HepG2 (cell line): ENCODE measurements around the gene DCST2. TPM values are rescaled to one million over a fixed set of nuclear protein-coding genes. Genes with fewer than 3 reads are reported as not detected.

Source experiments
- ATAC-seq: fragments of 200-7000 bp; cut with Tn5 transposase; 3 replicates; pipeline ENCODE4 v1.9.1; 2020; ENCODE audit warnings: mild to moderate bottlenecking, moderate library complexity
- BruUV-seq: library from RNA; stranded (reverse); fragments of 400-500 nt; replicated peaks from 2 replicates; lab custom pipeline; 2021; lab: Mats Ljungman, UMichigan
- CTCF ChIA-PET: fragments of 300-600 bp; formaldehyde crosslinking; extraction: SDS; loops from one replicate; lab custom pipeline; 2021; ENCODE audit warnings: low total read pairs, inconsistent platforms, low intra/inter-chr PET ratio; lab: Yijun Ruan, JAX
- POLR2A ChIA-PET: fragments of 350-600 bp; sonication (Branson Sonifier 250); formaldehyde crosslinking; loops from one replicate; lab custom pipeline; 2020; ENCODE audit warnings: antibody characterized with exemption, inconsistent platforms; lab: Yijun Ruan, JAX
- DNase-seq: peaks from one replicate; pipeline ENCODE4 v3.0.0-alpha.2; 2015; ENCODE audit warnings: low spot score
- FAIRE-seq: peaks from 3 replicates; lab custom pipeline; 2011; peaks lifted over from hg19 to GRCh38; lab: Jason Lieb, UNC
- H2AFZ ChIP-seq: one replicate; pipeline ENCODE4 v1.6.1; 2011; ENCODE audit warnings: low read length, inconsistent platforms
- H3K27ac ChIP-seq: fragments of 300-600 bp; 3 replicates; pipeline ENCODE4 v1.8.0; 2011; ENCODE audit warnings: mixed run types, mild to moderate bottlenecking, mixed read lengths, low read length, inconsistent platforms; ENCODE audit not compliant: insufficient read depth; ENCODE audit errors: extremely low read length
- H3K27me3 ChIP-seq, 2 experiments: fragments of 200-600 bp in 1 of 2; 2 replicates in 1 of 2; 3 replicates in 1 of 2; pipeline versions ENCODE4 v1.6.0 to v1.8.0; 2011; ENCODE audit warnings: low read length in 2 of 2, mild to moderate bottlenecking in 2 of 2, moderate library complexity in 2 of 2, inconsistent platforms in 1 of 2; ENCODE audit not compliant: insufficient read depth in 2 of 2, control insufficient read depth in 1 of 2
- H3K36me3 ChIP-seq, 2 experiments: fragments of 200-600 bp in 1 of 2; replicated peaks in 1 of 2; 2 replicates in 1 of 2; 3 replicates in 1 of 2; pipeline versions ENCODE4 v1.5.1 to v1.8.0; 2011; ENCODE audit warnings: low read length in 2 of 2, inconsistent platforms in 1 of 2; ENCODE audit not compliant: insufficient read depth in 2 of 2, control insufficient read depth in 1 of 2
- H3K4me1 ChIP-seq: 2 replicates; pipeline ENCODE4 v1.5.1; 2012; ENCODE audit warnings: low read length, inconsistent platforms; ENCODE audit not compliant: insufficient read depth
- H3K4me2 ChIP-seq: 2 replicates; pipeline ENCODE4 v1.6.0; 2011; ENCODE audit warnings: low read depth, low read length, inconsistent platforms
- H3K4me3 ChIP-seq, 3 experiments: fragments of 200-600 bp in 1 of 3; sonication (generic), shearing (Covaris generic) in 1 of 3; replicated peaks in 1 of 3; 2 replicates each; pipeline ENCODE4 v1.5.1; 2011 to 2016; ENCODE audit warnings: low read length in 3 of 3, inconsistent platforms in 2 of 3, low read depth in 2 of 3, mild to moderate bottlenecking in 2 of 3, control low read depth in 1 of 3, mixed read lengths in 1 of 3; ENCODE audit not compliant: insufficient read depth in 1 of 3
- H3K79me2 ChIP-seq: one replicate; pipeline ENCODE4 v1.6.1; 2011; ENCODE audit warnings: low read length, inconsistent platforms; ENCODE audit not compliant: insufficient read depth
- H3K9ac ChIP-seq: 2 replicates; pipeline ENCODE4 v1.6.0; 2011; ENCODE audit warnings: mild to moderate bottlenecking, low read depth, low read length, inconsistent platforms; ENCODE audit not compliant: insufficient read depth
- H3K9me3 ChIP-seq: 2 replicates; pipeline ENCODE4 v1.5.1; 2012; ENCODE audit warnings: mild to moderate bottlenecking, low read length
- H4K20me1 ChIP-seq: 2 replicates; pipeline ENCODE4 v1.6.0; 2011; ENCODE audit warnings: inconsistent platforms, mild to moderate bottlenecking, low read length, moderate library complexity; ENCODE audit not compliant: insufficient read depth
- DBP ChIP-seq: sonication (generic); formaldehyde crosslinking; IDR thresholded peaks from 2 replicates; pipeline ENCODE4 v1.4.0; 2020; ENCODE audit warnings: missing genetic modification reagents; ENCODE audit errors: not compliant biosample characterization
- KAT7 ChIP-seq: IDR thresholded peaks from 2 replicates; pipeline ENCODE4 v1.6.1; 2018; ENCODE audit warnings: borderline replicate concordance, missing compliant biosample characterization
- MIXL1 ChIP-seq: IDR thresholded peaks from 2 replicates; pipeline ENCODE4 v1.6.1; 2016
- NR2F1 ChIP-seq, 2 experiments: fragments of 450-650 bp in 1 of 2; formaldehyde crosslinking in 1 of 2; IDR thresholded peaks; 2 replicates each; pipeline versions ENCODE4 v1.5.0 to v1.6.1; 2016 to 2020; ENCODE audit warnings: mild to moderate bottlenecking in 1 of 2, missing compliant biosample characterization in 1 of 2, missing genetic modification reagents in 1 of 2, moderate library complexity in 1 of 2
- PITX1 ChIP-seq: sonication (generic); formaldehyde crosslinking; IDR thresholded peaks from 2 replicates; pipeline ENCODE4 v1.5.1; 2020; ENCODE audit warnings: mild to moderate bottlenecking, missing genetic modification reagents
- RAD51 ChIP-seq: fragments of 450-650 bp; IDR thresholded peaks from 2 replicates; pipeline ENCODE4 v1.6.1; 2016; ENCODE audit warnings: borderline replicate concordance
- SMAD9 ChIP-seq: sonication (generic); formaldehyde crosslinking; IDR thresholded peaks from 2 replicates; pipeline ENCODE4 v1.5.1; 2020; ENCODE audit warnings: mild to moderate bottlenecking, missing genetic modification reagents
- SMARCC2 ChIP-seq: fragments of 450-650 bp; IDR thresholded peaks from 2 replicates; pipeline ENCODE4 v1.6.1; 2017; ENCODE audit warnings: antibody characterized with exemption, mild to moderate bottlenecking
- TCF12 ChIP-seq, 2 experiments: fragments of 450-650 bp in 1 of 2; sonication (generic) in 1 of 2; formaldehyde crosslinking in 1 of 2; IDR thresholded peaks; 2 replicates each; pipeline versions ENCODE4 v1.6.1 to v1.8.0; 2017 to 2022; ENCODE audit warnings: antibody characterized with exemption in 1 of 2, mild to moderate bottlenecking in 1 of 2, missing genetic modification reagents in 1 of 2, moderate library complexity in 1 of 2
- ZBTB44 ChIP-seq: sonication (generic); formaldehyde crosslinking; IDR thresholded peaks from 2 replicates; pipeline ENCODE4 v1.4.0; 2020; ENCODE audit warnings: missing genetic modification reagents
- ZNF362 ChIP-seq: sonication (generic); formaldehyde crosslinking; IDR thresholded peaks from 2 replicates; pipeline ENCODE4 v1.4.0; 2020; ENCODE audit warnings: missing genetic modification reagents, mild to moderate bottlenecking, borderline replicate concordance
- ZNF430 ChIP-seq: sonication (generic); formaldehyde crosslinking; IDR thresholded peaks from 2 replicates; pipeline ENCODE4 v1.9.0; 2021; ENCODE audit warnings: mild to moderate bottlenecking, missing genetic modification reagents
- ZNF503 ChIP-seq: sonication (generic); formaldehyde crosslinking; IDR thresholded peaks from 2 replicates; pipeline ENCODE4 v1.4.0; 2020; ENCODE audit warnings: missing genetic modification reagents
- ZNF660 ChIP-seq: sonication (generic); formaldehyde crosslinking; IDR thresholded peaks from 2 replicates; pipeline ENCODE4 v1.5.1; 2020; ENCODE audit warnings: mild to moderate bottlenecking, low read depth, missing genetic modification reagents, borderline replicate concordance
- ZNF709 ChIP-seq: sonication (generic); formaldehyde crosslinking; IDR thresholded peaks from 2 replicates; pipeline ENCODE4 v1.5.0; 2020; ENCODE audit warnings: mild to moderate bottlenecking, missing genetic modification reagents
- ZNF780A ChIP-seq: sonication (generic); formaldehyde crosslinking; IDR thresholded peaks from 2 replicates; pipeline ENCODE4 v1.8.0; 2022; ENCODE audit warnings: mild to moderate bottlenecking, missing genetic modification reagents, moderate library complexity
- WGBS: methylation state at CpG from one replicate; pipeline ENCODE4 v1.1.6; 2017; ENCODE audit warnings: low lambda C conversion rate; 5-methylcytosine and 5-hydroxymethylcytosine counted together
- in situ Hi-C: cut with HindIII; loops from 2 replicates; pipeline ENCODE4 v1.10.0; 2017; ENCODE audit warnings: low pct_unique_long_range_greater_than_20kb; ENCODE audit not compliant: extremely low pct_ligation_motif_present
- intact Hi-C: fragments of 100-400 bp; cut with micrococcal nuclease; formaldehyde crosslinking; loops from one replicate; pipeline ENCODE4 v1.10.0; 2022; ENCODE audit not compliant: unreplicated experiment
- polyA plus RNA-seq, 8 experiments: library from polyadenylated mRNA; depleted of rRNA in 3 of 8; stranded (reverse) in 7 of 8; unstranded in 1 of 8; fragments of >200 nt; fragmentation: Illumina TruSeq in 4 of 8; extraction: Trizol in 4 of 8; gene quantifications; 2 replicates each; pipeline versions ENCODE4 v1.2.1 to v1.2.3, GENCODE V29; 2011 to 2016; ENCODE audit warnings: low read depth in 4 of 8, missing spikeins in 1 of 8, mixed read lengths in 1 of 8; ENCODE audit not compliant: insufficient read depth in 1 of 8
- total RNA-seq, 5 experiments: library from RNA; depleted of rRNA; stranded (reverse); fragments of >200 nt; fragmentation: Illumina TruSeq; extraction: Trizol; gene quantifications; 2 replicates each; pipeline ENCODE4 v1.2.3, GENCODE V29; 2016; ENCODE audit warnings: low read depth in 1 of 5

The DCST2 gene
- total and polyA plus RNA-seq, 2 of the 13 experiments (the other 11 are each of a cell fraction or from before 2014, with no cell fraction given): 0.74 TPM; not detected in 1

- no peak overlapping the region for H3K4me3 ChIP-seq
- BruUV-seq: no TSS peak
- POLR2A ChIA-PET: interaction anchor here (1.1 to 1.2 kb wide), 2 partner anchors 19 to 25 kb away, joined by 4 to 5 read pairs; no protein-coding TSS in a partner anchor
- H2AFZ ChIP-seq: no peak overlapping the region
- ATAC-seq: no peak
- no peaks in the 10 kb centered on the region for H4K20me1 ChIP-seq
- no peak for TF ChIP-seq NR2F1 (CRISPR knock-in tag; IDR thresholded peaks at IDR 0.05)
- no peak for TF ChIP-seq ZNF780A
- no peak for TF ChIP-seq ZNF660 (CRISPR knock-in tag)
- TF ChIP-seq PITX1 (CRISPR knock-in tag): no peak
- TF ChIP-seq ZNF362 (CRISPR knock-in tag): no peak
- TF ChIP-seq ZNF430: no peak
- TF ChIP-seq TCF12 (IDR thresholded peaks at IDR 0.05): no peak
- no peak for TF ChIP-seq TCF12 (CRISPR knock-in tag; IDR thresholded peaks at IDR 0.05)
- TF ChIP-seq ZNF503: no peak
- no peak for TF ChIP-seq KAT7 (CRISPR knock-in tag)
- TF ChIP-seq SMAD9 (CRISPR knock-in tag): no peak
- TF ChIP-seq ZNF709 (CRISPR knock-in tag): no peak
- no peak for TF ChIP-seq ZBTB44 (CRISPR knock-in tag)
- no peak for TF ChIP-seq DBP
- TF ChIP-seq RAD51: no peak
- no peak for TF ChIP-seq MIXL1 (CRISPR knock-in tag)
- TF ChIP-seq SMARCC2: no peak
- TF ChIP-seq, all 625 proteins: peak for 0
- DNase-seq: no peak
- H3K27me3 ChIP-seq: no peaks in the 10 kb centered on the region
- H3K79me2 ChIP-seq: no peaks in the 10 kb centered on the region
- FAIRE-seq: no peak
- CTCF ChIA-PET: interaction anchor here (0.8 kb wide), 1 partner anchor 24 kb away, joined by 3 read pairs; no protein-coding TSS in a partner anchor
- no peaks in the 10 kb centered on the region for H3K9me3 ChIP-seq
- 92% methylated on average over 11 of the region's 11 CpGs for WGBS
- intact Hi-C loops: no loop called here
- no peak overlapping the region for H3K4me2 ChIP-seq
- H3K4me1 ChIP-seq: peaks cover 52% of the 10 kb centered on the region
- peaks cover 6 to 9% of the 10 kb centered on the region in 2 experiments; a peak in 2 of 5 replicates for H3K36me3 ChIP-seq
- H3K27ac ChIP-seq: no peak overlapping the region
- H3K9ac ChIP-seq: no peak overlapping the region
- in situ Hi-C loops: no loop called here
Measured at GRCh38 chr1:155019377-155020245, 14.0 kb downstream of the DCST2 start.
